Astrocyte (in vitro differentiated cells and primary cell): ENCODE data around the gene BRICD5. TPM values are rescaled to one million over a fixed set of nuclear protein-coding genes. Genes with fewer than 3 reads are reported as not detected.

Experiments
- DNase-seq: peaks from one replicate; pipeline ENCODE4 v3.0.0-alpha.2; 2010; ENCODE audit warnings: low read depth
- FAIRE-seq: peaks from 2 replicates; lab custom pipeline; 2011; peaks lifted over from hg19 to GRCh38; lab: Jason Lieb, UNC
- H2AFZ ChIP-seq: 2 replicates; pipeline ENCODE4 v1.6.0; 2012; ENCODE audit warnings: low read depth, low read length, inconsistent platforms
- H3K27ac ChIP-seq: 2 replicates; pipeline ENCODE4 v1.5.1; 2011; ENCODE audit warnings: low read depth, low read length, inconsistent platforms
- H3K27me3 ChIP-seq: 2 replicates; pipeline ENCODE4 v1.6.0; 2011; ENCODE audit warnings: low read length, inconsistent platforms; ENCODE audit not compliant: insufficient read depth
- H3K36me3 ChIP-seq: 2 replicates; pipeline ENCODE4 v1.5.1; 2011; ENCODE audit warnings: low read length, inconsistent platforms; ENCODE audit not compliant: insufficient read depth
- H3K4me1 ChIP-seq: 2 replicates; pipeline ENCODE4 v1.5.1; 2011; ENCODE audit warnings: low read length, inconsistent platforms; ENCODE audit not compliant: insufficient read depth
- H3K4me2 ChIP-seq: 2 replicates; pipeline ENCODE4 v1.6.0; 2012; ENCODE audit warnings: low read length, inconsistent platforms
- H3K4me3 ChIP-seq: 2 replicates; pipeline ENCODE4 v1.5.1; 2011; ENCODE audit warnings: low read depth, mild to moderate bottlenecking, low read length, inconsistent platforms; ENCODE audit not compliant: insufficient read depth
- H3K79me2 ChIP-seq: 2 replicates; pipeline ENCODE4 v1.6.0; 2012; ENCODE audit warnings: mild to moderate bottlenecking, low read length, inconsistent platforms; ENCODE audit not compliant: insufficient read depth
- H3K9ac ChIP-seq: 2 replicates; pipeline ENCODE4 v1.6.0; 2012; ENCODE audit warnings: mild to moderate bottlenecking, low read length, inconsistent platforms
- H3K9me3 ChIP-seq: 2 replicates; pipeline ENCODE4 v1.5.1; 2012; ENCODE audit warnings: low read depth, mild to moderate bottlenecking, low read length, inconsistent platforms; ENCODE audit not compliant: insufficient read depth
- H4K20me1 ChIP-seq: 2 replicates; pipeline ENCODE4 v1.6.0; 2012; ENCODE audit warnings: low read length, inconsistent platforms; ENCODE audit not compliant: insufficient read depth
- H3K27ac Mint-ChIP-seq: one replicate; pipeline ENCODE4 v1.8.0; 2021; ENCODE audit warnings: mild to moderate bottlenecking, mixed read lengths; ENCODE audit not compliant: unreplicated experiment
- H3K27me3 Mint-ChIP-seq: one replicate; pipeline ENCODE4 v1.8.0; 2021; ENCODE audit warnings: low read depth, mixed read lengths; ENCODE audit not compliant: unreplicated experiment
- H3K36me3 Mint-ChIP-seq: one replicate; pipeline ENCODE4 v1.8.0; 2021; ENCODE audit warnings: low read depth, mixed read lengths; ENCODE audit not compliant: unreplicated experiment
- H3K4me1 Mint-ChIP-seq: one replicate; pipeline ENCODE4 v1.8.0; 2021; ENCODE audit warnings: low read depth, mixed read lengths; ENCODE audit not compliant: unreplicated experiment
- H3K4me3 Mint-ChIP-seq: one replicate; pipeline ENCODE4 v1.8.0; 2021; ENCODE audit warnings: mild to moderate bottlenecking, moderate library complexity, mixed read lengths; ENCODE audit not compliant: unreplicated experiment
- H3K9me3 Mint-ChIP-seq: one replicate; pipeline ENCODE4 v1.8.0; 2021; ENCODE audit warnings: mild to moderate bottlenecking, mixed read lengths; ENCODE audit not compliant: unreplicated experiment
- CTCF ChIP-seq: IDR thresholded peaks from 2 replicates; pipeline ENCODE4 v1.5.1; 2011; ENCODE audit warnings: low read depth, mild to moderate bottlenecking, inconsistent platforms, low read length, moderate library complexity; ENCODE audit not compliant: insufficient read depth
- EZH2 ChIP-seq: IDR thresholded peaks from 2 replicates; pipeline ENCODE4 v1.6.1; 2012; ENCODE audit warnings: mild to moderate bottlenecking, low read length, inconsistent platforms; ENCODE audit not compliant: insufficient read depth
- total RNA-seq: library from RNA; stranded (reverse); gene quantifications from 2 replicates; pipeline ENCODE4 v1.2.1, GENCODE V29; 2021

The BRICD5 gene
- total RNA-seq, 1 donor from 2014 or later, result 6.4 TPM

- H3K36me3 Mint-ChIP-seq, result peaks cover 4% of the 10 kb centered on the region
- H3K9me3 Mint-ChIP-seq, result no peaks in the 10 kb centered on the region
- peaks cover 2% of the 10 kb centered on the region for H3K4me1 Mint-ChIP-seq
- H3K4me3 ChIP-seq, result no peak overlapping the region
- TF ChIP-seq EZH2 (no peak), CTCF (no peak)
- no peak overlapping the region for H2AFZ ChIP-seq
- H3K9me3 ChIP-seq, result no peaks in the 10 kb centered on the region
- no peak overlapping the region for H3K27ac Mint-ChIP-seq
- H4K20me1 ChIP-seq, result peaks cover 62% of the 10 kb centered on the region
- H3K27ac ChIP-seq, result no peak overlapping the region
- no peaks in the 10 kb centered on the region for H3K27me3 ChIP-seq
- H3K36me3 ChIP-seq, result peaks cover 4% of the 10 kb centered on the region
- no peak for DNase-seq
- no peak overlapping the region for H3K9ac ChIP-seq
- FAIRE-seq, result no peak
- no peak overlapping the region for H3K4me3 Mint-ChIP-seq
- no peak overlapping the region for H3K4me2 ChIP-seq
- peaks cover 5% of the 10 kb centered on the region for H3K4me1 ChIP-seq
- no peaks in the 10 kb centered on the region for H3K27me3 Mint-ChIP-seq
- H3K79me2 ChIP-seq, result peaks cover 25% of the 10 kb centered on the region
Measured at GRCh38 chr16:2231016-2231931, 20.6 kb upstream of the BRICD5 start.

- no peak for TF ChIP-seq EZH2
- Histone ChIP-seq H3K27me3 (no peaks in the 10 kb centered on the region), H3K9ac (no peak overlapping the region), H3K4me3 (no peak overlapping the region), H3K4me1 (peaks cover 7% of the 10 kb centered on the region), H3K79me2 (peaks cover 34% of the 10 kb centered on the region), H3K4me2 (no peak overlapping the region), H3K27ac (no peak overlapping the region), H3K36me3 (peaks cover 4% of the 10 kb centered on the region), H4K20me1 (peaks cover 61% of the 10 kb centered on the region), H2AFZ (no peak overlapping the region), H3K9me3 (no peaks in the 10 kb centered on the region)
- no peak for DNase-seq
- FAIRE-seq, result no peak
- no peak overlapping the region for H3K4me3 Mint-ChIP-seq
- H3K4me1 Mint-ChIP-seq, result peaks cover 7% of the 10 kb centered on the region
- H3K9me3 Mint-ChIP-seq, result no peaks in the 10 kb centered on the region
- peaks cover 6% of the 10 kb centered on the region for H3K36me3 Mint-ChIP-seq
- H3K27me3 Mint-ChIP-seq, result no peaks in the 10 kb centered on the region
- no peak overlapping the region for H3K27ac Mint-ChIP-seq
Measured at GRCh38 chr16:2230376-2230775, 19.7 kb upstream of the BRICD5 start.

GRCh38 chr16:2229632-2230250, 19.1 kb upstream of the BRICD5 start:
- Histone ChIP-seq H3K36me3 (peaks cover 4% of the 10 kb centered on the region), H4K20me1 (peaks cover 66% of the 10 kb centered on the region), H3K27ac (no peak overlapping the region), H3K79me2 (peaks cover 40% of the 10 kb centered on the region), H3K4me2 (no peak overlapping the region), H3K4me3 (no peak overlapping the region), H3K4me1 (peaks cover 7% of the 10 kb centered on the region), H3K9ac (no peak overlapping the region), H3K9me3 (no peaks in the 10 kb centered on the region), H3K27me3 (no peaks in the 10 kb centered on the region), H2AFZ (no peak overlapping the region)
- TF ChIP-seq CTCF (no peak), EZH2 (no peak)
- H3K9me3 Mint-ChIP-seq, result no peaks in the 10 kb centered on the region
- peaks cover 7% of the 10 kb centered on the region for H3K4me1 Mint-ChIP-seq
- DNase-seq (no peak), FAIRE-seq (no peak)
- H3K27me3 Mint-ChIP-seq, result no peaks in the 10 kb centered on the region
- peaks cover 6% of the 10 kb centered on the region for H3K36me3 Mint-ChIP-seq
- no peak overlapping the region for H3K4me3 Mint-ChIP-seq
- no peak overlapping the region for H3K27ac Mint-ChIP-seq
